LNCAP (cell line): ENCODE data around the gene PCDHB16.

Experiments
- CTCF ChIP-seq: fragments of 450-650 bp; IDR thresholded peaks from 2 replicates; pipeline ENCODE4 v1.5.1; 2017; ENCODE audit warnings: mild to moderate bottlenecking

The PCDHB16 gene

DNA sequence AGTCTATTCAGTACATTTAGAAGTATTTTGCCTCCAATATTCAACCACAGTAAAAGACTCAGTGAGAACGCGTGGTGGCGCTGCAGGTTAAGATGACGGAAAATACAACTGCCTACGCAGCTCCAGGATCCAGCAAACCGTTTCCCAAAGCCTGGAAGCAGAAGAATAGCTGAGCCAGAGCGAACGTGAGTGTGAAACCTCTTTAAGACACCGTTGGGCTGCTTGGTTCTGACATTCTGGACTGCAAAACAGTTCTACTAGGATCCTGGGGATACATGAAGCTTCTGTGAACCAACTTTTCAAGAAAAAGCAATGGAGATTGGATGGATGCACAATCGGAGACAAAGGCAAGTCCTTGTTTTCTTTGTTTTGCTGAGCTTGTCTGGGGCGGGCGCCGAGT lies at the start of gene PCDHB16:
Gene PCDHB16 (plus strand): TSS at position 140 of the 400 bp plus-strand sequence. CDS start 173 bp downstream, at position 313.
- TF ChIP-seq CTCF = peak; percentile 52; the same call in 1 of the 2 replicates

DNA sequence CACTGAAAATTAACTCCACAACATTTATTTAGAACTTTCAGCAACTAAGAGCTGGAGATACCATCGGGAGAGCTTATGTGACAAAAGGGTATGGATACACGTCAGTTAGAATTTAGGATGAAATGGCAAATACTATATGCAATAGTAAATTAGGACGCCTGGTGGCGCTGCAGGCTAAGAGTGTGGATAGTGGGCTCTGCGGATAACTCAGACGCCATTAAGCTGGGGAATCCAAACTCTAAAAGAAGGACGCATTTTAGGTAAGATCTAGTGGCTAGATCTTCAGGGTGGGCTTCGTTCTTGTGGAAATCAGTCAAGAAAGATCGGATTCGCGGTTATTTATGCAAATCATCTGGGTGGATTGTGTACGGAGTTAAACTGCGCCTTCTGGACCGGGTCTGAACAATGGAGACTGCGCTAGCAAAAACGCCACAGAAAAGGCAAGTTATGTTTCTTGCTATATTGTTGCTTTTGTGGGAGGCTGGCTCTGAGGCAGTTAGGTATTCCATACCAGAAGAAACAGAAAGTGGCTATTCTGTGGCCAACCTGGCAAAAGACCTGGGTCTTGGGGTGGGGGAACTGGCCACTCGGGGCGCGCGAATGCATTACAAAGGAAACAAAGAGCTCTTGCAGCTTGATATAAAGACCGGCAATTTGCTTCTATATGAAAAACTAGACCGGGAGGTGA lies 47.0 kb upstream of the PCDHB16 start, which contains the start of gene PCDHB5:
Gene PCDHB5 (plus strand): TSS at position 177 of the 688 bp plus-strand sequence. CDS start 229 bp downstream, at position 406.
- peak; percentile 76 for TF ChIP-seq CTCF

DNA sequence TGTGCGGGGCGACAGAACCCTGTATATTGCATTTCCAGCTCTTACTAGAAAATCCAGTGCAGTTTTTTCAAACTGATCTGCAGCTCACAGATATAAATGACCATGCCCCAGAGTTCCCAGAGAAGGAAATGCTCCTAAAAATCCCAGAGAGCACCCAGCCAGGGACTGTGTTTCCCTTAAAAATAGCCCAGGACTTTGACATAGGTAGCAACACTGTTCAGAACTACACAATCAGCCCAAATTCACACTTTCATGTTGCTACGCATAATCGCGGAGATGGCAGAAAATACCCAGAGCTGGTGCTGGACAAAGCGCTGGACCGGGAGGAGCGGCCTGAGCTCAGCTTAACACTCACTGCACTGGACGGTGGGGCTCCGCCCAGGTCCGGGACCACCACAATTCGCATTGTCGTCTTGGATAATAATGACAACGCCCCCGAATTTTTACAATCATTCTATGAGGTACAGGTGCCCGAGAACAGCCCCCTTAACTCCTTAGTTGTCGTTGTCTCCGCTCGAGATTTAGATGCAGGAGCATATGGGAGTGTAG lies 46.4 kb upstream of the PCDHB16 start:
- no peak for TF ChIP-seq CTCF

- TF ChIP-seq CTCF = peak; percentile 48
These were observed 32.4 kb upstream of the PCDHB16 start, which contains the start of gene PCDHB6 for GRCh38 chr5:141149812-141150211. Gene PCDHB6, plus strand, starts transcription at chr5:141150057. Its CDS starts 201 bp downstream, at chr5:141150258.

DNA sequence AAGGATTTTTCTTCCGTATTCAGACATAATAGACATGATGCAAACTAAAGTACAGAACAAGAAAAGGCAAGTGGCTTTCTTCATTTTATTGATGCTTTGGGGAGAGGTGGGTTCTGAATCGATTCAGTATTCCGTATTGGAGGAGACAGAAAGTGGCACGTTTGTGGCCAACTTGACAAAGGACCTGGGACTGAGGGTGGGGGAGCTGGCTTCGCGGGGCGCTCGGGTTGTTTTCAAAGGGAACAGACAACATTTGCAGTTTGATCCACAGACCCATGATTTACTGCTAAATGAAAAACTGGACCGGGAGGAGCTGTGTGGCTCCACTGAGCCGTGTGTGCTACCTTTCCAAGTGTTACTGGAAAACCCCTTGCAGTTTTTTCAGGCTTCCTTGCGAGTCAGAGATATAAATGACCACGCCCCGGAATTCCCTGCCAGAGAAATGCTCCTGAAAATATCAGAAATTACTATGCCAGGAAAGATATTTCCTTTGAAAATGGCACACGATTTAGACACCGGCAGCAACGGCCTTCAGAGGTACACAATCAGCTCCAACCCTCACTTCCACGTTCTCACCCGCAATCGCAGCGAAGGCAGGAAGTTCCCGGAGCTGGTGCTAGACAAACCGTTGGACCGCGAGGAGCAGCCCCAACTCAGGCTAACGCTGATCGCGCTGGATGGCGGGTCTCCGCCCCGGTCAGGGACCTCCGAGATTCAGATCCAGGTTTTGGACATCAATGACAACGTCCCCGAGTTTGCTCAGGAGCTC lies 31.8 kb upstream of the PCDHB16 start:
- TF ChIP-seq CTCF = no peak

DNA sequence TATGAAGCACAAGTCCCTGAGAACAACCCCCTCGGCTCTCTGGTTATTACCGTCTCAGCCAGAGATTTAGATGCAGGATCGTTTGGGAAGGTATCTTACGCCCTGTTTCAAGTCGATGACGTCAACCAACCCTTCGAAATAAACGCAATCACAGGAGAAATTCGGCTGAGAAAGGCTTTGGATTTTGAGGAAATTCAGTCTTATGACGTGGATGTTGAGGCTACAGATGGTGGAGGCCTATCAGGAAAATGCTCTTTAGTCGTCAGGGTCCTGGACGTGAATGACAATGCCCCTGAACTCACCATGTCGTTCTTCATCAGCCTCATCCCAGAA lies 31.2 kb upstream of the PCDHB16 start:
- no peak for TF ChIP-seq CTCF

DNA sequence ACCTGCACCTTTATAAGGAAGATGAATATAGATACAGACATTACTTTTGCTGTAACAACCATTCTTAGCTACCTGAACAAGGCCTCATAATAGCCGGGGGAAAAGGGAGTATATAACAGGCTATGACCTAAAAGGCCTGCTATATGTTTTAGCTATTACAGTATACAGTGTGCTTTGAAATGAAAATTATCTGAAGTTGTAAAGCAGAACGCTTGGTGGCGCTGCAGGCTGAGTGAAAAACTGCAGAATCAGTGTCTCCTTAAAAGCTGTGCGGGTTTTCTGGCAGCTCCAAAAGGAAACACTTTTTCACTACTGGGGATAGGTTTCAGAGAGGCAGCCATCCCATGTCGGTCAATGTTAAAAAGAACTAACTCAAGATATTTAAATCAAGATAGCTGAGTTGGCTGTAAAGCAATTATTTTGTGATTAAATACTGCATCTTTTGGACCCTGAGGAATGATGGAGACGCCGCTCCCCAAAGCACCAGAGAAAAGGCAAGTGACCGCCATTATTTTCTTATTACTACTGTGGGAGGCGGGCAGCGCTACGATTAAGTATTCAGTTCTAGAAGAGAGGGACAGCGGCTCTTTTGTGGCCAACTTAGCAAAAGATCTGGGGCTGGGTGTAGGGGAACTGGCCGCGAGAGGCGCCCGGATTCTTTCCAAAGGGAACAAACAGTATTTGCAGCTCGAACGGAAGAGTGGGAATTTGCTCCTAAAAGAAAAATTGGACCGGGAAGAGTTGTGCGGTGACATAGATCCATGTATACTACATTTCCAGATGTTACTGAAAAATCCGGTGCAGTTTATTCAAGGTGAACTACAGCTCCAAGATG lies 26.4 kb upstream of the PCDHB16 start:
- peak; percentile 27; the same call in 1 of the 2 replicates for TF ChIP-seq CTCF
